NCI-H1694 (cell line): ENCODE data around the gene LMAN1L.

Experiments
- DNase-seq: peaks from one replicate; lab custom pipeline; 2025; lab: John Stamatoyannopoulos, UW

The LMAN1L gene

DNA sequence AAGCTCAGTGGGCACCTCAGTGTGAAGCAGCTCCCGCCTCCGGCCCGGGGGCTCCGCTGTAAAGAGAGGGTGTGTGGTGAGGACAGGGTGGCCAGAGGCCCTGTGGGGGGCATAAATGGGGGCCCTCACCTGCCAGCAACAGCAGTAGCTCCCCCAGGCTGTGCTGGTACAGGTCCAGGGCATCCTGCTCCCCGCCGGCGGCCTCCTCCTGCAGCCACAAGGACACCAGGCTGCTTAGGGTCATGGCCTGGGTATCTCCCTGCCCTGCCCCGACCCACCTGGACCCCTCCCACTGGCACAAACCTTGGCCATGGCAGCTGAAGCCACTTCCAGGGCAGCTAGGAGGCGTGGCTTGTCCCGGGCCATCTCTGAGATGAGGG, 25.5 kb downstream of the LMAN1L start:
- no peak for DNase-seq

DNA sequence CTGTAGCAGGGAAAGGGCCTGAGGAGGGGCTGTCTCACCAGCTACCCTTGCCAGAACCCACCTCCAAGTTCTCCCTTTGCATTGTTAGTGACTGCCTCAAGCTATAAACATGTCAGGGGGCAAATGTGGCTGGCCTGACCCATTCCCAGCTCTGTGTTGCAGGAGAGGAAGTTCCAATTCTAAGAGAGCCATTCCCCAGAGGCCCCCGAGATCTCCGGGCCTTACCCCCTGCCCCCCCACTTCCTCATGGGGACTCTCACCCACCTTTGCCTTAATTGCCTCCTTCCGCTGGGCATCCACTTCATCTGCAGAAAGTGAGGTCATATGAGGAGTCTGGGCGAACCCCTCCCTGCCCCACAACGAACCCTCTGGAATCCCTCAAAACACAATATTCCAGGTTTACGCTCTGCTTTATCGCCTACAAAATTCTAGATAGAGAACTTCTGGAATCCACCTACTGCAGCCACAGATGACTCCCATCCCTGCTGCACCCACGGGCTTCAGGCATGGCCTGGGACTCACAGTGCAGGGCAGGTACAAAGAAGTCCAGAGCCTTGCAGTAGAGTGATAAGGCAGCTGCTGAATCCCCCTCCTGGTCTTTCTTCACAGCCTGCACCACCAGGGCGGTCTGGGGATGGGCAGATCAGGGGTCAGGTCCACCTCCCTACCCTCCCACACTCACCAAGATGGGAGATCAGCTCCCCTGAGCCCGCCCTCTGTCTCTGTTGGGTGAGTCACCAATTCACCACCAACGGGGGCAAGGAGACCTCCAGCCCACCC, 26.3 kb downstream of the LMAN1L start:
- no peak for DNase-seq

DNA sequence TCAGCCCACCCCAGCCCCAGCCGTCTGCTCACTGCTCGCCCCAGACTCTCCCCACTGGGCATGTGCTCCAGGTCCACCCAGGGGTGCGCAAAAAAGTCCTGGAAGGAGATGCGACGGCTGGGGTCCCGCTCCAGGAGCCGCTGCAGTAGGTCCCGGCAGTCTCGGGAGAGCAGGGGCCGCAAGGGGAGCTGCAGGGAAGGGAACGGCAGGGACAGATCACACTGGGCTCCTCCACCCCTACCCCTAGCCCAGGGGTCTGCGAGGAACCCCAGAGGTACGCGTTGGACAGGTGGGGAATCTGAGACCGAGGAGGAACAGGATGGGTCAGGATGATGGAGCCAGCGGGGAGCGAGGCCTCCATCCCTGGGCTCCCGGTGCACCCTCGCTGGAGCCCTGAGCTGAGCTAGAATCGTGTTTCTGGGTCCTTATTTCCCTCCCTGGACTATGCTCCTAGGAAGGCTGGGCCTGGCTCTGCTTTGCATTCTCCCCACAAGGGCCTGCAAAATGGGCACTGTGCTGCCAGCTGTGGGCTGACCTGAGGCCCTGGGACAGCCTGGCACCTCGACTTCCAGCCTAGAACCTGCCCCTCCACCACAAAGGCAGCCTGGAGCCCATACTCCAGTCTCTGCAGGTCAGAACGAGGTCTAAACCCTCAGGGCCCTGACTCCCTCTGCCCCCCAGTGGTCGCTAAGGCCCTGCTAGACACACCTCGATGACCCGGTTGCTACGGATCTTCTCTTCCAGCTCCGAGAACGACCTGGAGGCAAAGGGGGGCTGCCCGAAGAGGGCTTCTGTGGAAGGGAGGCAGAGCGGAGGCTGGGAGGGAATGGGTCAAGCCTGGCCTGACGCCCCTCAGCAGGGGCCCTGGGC, 27.1 kb downstream of the LMAN1L start:
- no peak for DNase-seq

DNA sequence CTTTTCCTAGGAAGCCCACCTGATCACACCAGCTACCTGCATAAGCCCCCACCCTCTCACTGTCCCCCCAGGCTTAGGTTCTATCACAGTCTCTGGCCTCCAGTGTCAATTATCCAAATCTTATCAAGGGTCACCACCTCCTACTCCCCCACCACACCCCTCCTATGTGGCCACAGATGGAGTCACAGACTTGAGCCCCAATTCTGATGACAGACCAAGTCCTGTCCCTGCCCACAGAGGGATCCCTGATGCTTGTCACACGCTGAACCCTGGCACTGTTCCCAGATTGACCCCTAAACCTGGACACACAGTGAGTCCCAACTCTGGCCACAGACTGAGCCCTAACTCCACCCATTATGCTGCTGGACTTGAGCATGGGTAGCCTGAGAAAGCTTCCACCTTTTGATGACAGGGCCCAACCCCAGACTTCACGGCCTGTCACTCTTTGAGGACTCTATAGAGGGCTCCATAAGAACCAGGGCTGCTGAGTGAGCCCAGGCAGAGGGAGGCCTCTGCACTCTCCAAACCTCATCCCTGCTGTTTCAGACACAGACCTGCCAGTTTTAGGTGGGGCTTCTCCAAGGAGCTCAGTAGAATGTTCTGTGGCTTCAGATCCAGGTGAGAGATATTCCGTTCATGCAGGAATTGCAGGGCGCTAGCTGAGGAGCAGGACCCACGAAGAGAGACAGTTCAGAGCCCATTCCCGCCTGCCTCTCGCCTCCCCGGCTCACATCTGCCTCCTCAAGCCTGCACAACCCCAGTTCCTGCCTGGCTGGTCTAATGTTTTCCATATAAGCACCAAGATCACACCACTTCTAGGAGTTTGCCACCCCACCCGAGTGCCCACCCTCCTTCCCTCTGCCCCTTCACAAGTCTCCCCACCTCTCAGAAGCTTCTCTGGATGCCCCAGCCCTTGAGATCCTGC, 28.5 kb downstream of the LMAN1L start:
- DNase-seq: no peak

DNA sequence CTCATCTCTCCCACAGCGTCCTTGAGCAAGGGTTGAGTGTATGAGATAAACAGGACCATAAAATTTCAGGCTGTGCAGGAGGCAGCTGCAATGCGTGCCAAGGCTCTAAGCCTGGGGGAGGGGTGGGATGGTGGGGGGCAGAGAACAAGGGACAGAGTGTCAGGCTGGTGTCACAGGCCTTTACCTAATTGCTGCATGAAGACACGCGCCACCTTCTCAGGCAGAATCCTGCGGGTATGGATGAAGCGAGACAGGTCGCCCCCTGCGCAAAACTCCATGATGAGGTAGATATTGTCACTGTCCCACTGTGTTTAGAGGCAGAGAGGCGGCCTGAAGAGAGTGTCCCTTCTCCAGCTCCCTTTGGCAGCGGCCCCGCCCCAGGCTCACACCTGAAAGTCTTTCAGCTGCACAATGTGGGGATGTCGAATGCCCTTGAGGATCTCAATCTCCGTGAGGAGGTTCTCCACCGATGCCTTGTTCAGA, 29.3 kb downstream of the LMAN1L start:
- DNase-seq: no peak

DNA sequence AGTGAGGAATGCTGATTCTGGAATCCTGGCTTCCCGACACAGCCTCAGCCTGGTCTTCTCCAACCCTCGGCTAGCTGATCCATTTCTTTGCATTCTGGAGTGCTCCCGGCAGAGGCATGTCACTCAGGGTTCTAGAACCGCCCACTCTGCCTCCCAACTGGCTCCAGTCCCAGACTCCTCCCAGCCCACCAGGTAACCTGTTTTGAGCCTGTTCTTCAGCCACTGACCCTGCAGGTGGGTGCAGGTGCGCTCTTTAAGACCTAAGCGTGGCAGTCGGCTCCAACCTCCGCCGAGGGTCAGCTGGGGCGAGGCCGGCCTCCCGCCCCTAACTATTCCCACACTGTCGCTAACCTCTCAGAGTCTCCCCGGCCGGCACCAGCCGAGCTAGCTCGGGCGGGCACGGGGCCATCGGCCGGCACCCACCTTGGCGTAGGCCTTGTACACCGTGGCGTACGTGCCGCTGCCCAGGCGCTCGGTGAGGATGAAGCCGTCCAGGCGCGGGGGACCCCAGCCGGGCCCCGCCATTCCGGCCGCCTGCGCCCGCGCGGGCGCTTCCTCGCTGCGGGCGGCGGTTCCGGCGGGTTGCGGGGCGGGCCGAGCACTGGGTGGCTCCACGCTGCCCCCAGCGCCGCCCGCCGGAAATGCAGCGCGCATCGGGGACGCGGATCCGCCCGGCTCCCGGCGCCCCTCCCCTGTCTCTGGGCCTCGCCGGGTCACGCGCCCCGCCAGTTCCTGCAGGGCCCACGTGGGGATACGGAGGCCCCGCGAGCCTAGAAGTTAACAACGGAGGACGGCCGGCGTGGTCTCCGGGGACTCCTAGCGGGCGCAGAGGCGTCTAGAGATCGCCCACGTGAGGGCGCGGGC, 30.2 kb downstream of the LMAN1L start, which contains the start of gene ULK3:
Gene ULK3, minus strand, starts transcription at position 576 of the 864 bp plus-strand sequence. Its CDS starts 51 bp downstream, at position 525.
- DNase-seq: peak; percentile 54

DNA sequence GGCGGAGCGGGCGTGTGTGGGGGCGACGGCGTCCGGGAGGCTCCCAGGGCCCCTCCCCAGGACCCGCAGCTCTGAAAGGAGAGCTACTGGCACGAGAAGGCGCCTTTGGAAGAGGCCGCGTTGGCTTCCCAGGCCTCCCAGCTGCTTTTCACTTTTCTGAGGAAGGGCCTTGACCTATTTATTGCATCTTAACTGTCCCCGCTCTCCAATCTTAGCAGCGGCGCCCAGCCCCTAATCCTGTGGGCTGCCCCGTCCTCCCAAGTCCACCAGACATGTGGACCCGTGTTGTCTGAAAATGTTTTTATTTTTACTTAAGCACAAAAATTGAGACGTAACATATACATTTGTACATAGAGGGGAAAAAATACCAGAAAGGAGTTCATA, 30.8 kb downstream of the LMAN1L start:
- no peak for DNase-seq

DNA sequence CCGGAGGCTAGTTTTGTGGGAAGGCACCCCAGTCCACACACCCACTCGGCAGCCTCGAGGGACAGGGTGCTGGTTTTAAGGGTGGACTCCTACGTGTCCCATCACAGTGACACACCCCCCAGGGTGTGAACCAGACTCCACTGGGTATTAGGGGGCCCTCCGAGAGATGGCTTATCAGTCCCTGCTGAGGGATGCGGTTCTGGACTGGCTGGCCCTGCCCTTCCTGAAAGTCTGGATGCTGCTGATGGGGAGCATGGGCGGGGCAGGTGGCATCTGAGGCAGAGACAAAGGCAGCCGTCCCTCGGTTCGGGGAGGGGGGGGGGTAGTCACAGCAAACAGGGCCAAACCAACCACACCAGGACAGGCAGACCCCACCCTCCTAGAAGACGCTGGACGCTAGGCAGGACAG, 31.3 kb downstream of the LMAN1L start:
- DNase-seq: no peak

DNA sequence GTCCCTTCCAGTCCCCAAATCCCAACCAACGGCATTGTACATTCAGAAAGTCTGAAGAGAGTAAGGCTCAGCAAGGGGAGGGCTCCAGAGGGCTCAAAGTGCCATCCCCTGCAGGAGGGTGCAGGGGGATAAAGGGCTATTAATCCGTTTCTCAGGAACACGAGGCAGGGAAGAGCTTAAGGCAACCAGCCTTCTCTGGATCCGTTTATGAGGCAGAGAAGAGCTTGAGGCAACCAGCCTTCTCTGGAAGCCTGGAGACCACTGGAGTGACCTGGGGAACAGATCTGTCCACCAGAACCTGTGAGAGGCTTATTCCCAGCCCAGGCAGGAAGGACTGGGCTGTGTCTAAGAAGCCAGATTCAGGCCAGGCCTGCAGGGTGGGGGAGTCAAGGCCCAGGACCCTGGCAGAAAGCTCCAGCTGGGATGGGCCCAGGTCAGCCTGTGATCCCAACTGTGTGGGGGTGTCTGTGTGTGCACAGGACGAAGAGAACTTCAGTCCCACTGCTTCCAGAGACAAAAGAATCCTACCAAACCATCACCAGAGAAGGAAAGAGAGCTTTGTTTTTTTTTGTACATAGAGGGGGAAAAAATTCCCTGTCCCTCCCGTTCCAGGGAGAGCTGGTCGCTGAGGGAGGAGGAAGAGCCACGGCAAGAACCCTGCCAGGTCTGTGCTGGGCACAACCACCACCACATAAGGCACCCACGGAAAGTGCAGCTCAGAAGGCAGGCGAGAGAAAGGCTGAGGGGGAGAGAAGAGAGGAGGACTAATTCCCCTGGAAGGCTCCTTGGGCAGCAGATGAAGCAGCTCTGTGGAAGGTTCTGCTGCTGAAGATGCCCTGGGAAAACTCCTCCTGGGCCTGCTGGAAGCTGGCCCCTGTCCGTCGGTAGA, 31.9 kb downstream of the LMAN1L start:
- no peak for DNase-seq

DNA sequence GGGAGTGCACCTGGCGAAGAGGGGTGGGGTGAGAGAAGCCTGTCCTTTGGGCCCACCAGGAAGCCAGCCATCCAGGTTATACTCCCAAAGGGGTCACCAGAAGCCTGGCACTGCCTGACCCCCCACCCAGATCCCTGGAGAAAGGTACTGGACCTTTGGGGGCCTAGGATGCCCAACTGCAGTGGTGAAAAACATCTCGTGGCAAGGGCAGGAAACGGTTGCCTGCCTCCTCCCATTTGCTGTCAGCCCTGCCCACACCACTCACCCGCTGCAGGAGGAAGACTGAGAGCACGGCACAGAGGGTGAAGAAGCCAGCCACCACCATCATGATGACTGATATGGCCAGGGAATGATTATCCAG, 32.6 kb downstream of the LMAN1L start:
- DNase-seq: no peak

DNA sequence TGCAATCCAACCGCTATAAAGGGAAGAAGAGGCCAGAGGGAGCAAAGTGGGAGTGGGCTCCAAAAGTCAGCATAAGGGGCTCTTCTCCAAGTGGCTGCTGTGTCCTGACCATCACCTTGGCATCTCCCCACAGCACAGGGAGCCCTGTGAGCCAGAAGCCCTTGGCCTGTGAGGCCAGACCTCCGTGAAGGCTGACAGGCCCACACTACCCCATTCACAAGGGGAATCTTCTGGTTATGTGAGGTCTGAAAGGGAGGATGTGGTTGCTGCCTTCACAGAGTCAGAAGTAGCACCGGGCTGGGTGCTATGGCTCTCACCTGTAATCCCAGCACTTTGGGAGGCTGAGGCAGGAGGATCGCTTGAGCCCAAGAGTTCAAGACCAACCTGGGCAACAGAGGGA, 32.9 kb downstream of the LMAN1L start:
- DNase-seq: no peak

DNA sequence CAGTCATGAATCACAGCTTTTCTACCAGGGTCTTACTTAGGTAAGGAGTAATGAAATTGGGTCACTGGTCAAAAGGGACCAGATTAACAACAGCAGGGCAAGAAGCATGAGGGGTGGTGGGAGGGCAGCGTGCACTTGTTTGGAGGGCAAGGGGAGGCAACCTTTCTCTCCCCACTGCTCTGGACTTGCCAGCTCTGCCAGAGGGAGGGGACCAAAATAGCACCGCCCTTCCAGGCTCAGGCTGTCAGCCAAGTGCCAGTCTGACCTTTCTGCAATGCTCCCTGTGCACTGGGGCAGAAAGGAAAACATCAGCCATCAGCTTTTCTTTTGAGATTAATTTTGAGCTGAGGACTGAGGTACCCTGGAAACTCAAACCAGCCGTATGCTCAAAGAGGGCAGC, 34.8 kb downstream of the LMAN1L start:
- no peak for DNase-seq

DNA sequence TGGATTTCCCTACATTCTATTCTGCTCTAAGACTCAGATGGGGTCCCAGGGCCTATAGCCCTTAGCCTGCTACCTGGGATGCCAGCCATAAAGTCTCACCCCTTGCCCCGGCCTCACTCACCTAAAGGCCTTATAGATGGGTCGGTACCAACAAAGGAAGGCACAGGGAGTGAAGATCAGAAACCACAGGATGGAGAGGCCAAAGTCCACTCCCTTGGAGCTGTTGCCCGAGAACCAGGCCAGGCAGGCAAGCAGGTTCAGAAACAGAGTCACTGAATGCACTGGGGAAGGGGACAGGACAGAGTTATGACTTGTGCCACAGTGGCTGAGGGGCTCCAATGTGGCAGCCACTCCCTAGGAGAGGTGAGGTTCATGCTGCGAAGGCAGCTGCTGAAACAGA, 37.8 kb downstream of the LMAN1L start:
- DNase-seq: no peak

DNA sequence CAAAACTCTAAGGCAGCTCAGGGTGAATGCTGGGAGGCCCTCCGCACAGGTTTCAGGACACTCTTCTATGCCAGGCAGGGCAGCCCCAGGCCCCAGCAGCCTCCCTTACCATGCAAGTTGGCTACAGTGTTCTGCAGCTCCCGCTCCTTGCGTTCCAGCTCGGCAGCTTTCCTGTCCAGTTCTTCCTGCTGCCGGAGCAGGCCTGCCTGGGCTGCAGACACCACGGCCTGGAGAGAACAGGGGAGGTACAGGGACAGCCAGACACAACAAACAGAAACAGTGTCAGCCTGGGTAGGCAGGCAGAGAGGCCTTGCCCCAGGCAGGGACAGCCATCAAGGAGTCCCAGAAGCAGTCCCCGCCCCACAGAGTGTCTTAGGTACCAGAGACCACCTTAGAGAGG, 39.3 kb downstream of the LMAN1L start:
- no peak for DNase-seq

DNA sequence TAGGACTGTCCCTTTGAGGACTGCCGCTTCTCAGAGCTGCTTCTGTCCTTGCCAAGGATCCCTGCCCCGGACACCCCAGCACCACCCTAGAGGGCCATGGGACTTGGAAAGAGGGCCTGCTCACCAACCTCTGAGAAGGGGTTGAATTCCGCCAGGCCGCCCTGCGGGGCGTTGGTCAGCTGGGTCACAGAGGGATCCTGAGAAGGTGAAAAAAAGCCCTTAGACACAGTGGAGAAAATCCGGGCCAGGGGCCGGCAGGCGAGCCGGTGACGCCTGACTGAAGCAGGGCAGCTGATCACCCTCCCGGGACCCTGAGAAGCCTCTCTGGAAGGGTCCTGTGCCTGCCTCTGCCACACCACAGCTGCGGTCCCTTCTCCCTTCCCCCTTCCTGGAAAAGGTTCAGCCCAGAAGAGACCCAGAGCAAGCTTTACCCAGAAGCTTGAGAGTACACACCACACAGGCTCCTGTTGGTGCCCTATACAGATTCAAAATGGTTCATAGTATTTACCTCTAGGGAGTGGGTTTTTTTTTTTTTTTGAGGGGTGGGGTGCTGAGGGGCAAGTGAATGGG, 41.9 kb downstream of the LMAN1L start:
- DNase-seq: no peak

DNA sequence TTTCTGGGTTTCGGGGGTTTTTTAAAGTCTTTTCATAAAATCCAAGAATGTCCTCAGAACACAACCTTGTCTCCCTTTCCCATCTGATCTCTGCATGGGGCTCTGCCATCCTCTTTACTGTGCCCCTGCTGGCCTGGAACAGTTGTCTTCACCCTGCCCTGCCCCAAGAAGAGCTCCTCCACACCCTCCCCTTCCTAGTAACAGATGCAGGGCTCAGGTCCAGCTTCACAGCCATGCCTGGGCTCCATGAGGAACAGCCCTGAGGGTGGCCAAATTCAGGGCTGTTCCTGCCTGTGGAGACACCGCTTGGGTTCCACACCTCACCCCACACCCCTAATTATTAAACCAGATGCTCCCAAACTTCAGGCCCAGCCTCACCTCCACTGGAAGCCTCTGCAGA, 43.2 kb downstream of the LMAN1L start:
- no peak for DNase-seq

DNA sequence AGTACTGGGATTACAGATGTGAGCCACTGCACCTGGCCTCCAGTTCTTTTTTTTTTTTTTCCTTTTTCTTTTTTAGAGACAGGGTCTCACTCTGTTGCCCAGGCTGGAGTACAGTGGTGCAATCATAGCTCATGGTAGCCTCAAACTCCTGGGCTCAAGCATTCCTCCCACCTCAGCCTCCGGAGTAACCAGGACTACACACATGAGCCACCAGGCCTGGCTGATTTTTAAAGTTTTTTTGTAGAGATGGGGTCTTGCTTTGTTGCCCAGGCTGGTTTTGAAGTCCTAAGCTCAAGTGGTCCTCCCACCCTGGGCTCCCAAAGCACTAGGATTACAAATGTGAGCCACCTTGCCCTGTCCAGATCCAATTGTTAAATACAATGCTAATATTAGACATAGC, 43.9 kb downstream of the LMAN1L start:
- no peak for DNase-seq

DNA sequence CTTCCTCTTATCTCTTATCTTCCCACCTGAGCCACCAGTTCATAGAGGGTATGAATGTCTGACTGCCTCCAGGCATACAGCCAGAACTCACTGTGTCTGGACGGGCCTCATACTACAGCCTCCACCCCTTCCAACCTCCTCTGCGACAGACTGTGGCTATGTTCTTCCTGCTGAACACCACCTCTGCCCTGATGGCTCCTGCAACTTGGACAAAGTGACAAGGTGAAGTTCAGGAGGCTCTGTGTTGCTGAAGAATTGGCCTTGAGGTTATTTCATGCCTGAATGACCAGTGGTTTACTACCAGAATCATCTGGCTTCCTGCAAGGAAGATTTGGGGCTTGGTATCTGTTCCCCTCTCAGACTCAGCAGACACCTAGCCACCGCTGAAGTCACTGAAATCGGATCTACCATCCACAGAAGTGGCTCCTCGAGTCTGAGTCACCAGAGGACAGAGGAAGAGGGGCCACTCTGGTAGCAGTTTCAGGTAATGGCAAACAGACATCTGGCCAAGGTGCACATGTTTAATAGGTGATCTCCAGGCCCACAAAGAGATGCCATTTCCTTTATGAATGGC, 44.5 kb downstream of the LMAN1L start:
- no peak for DNase-seq

DNA sequence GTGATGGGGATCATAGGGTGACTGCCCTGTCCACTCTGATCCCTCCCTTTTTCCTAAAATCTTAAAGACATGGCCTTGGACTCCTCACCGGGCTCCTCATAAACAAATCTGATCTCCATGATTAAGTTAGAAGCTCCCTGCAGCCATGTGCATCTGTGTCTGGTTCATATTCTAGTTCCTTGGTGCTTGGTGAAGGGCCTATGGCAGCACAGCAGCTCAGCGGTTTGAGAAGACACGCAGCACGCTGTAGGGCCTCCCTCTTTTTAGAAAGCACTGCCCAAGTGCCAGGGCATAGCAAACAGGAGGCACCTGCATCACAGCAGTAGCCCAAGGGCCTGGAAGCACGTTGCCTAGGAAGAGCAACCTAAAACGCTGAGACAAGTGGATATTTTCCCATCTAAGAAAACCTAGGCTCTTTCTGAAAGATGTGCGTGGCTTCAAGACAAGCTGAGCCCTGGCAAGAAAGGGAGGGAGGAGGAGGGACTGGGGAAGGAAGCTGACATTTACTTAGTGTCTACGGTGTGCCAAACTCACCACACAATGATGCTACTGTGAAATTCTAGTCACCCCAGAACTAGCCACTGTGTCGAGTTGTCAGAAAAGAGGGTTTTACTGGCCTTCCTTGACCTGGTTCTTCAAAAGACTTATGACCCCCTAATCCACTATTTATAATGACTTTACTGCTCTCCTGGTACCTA, 45.2 kb downstream of the LMAN1L start:
- DNase-seq: no peak
